Breast epithelium (tissue), 3 donors: ENCODE results near the gene PTBP3.

Experiments used
- CTCF ChIP-seq, 3 donors: fragments of 450-650 bp; IDR thresholded peaks; one replicate each; pipeline ENCODE4 v1.5.1; 2016 to 2017; ENCODE audit warnings: antibody characterized with exemption in 3 of 3, mild to moderate bottlenecking in 3 of 3, moderate library complexity in 3 of 3
- POLR2A ChIP-seq: fragments of 450-650 bp; IDR thresholded peaks from one replicate; pipeline ENCODE4 v1.6.1; 2016; ENCODE audit warnings: antibody characterized with exemption, mild to moderate bottlenecking, moderate library complexity
- POLR2AphosphoS5 ChIP-seq, 3 donors: sonication (generic); formaldehyde crosslinking; IDR thresholded peaks; one replicate each; pipeline ENCODE4 v1.6.1; 2017; ENCODE audit warnings: antibody characterized with exemption in 3 of 3

DNA sequence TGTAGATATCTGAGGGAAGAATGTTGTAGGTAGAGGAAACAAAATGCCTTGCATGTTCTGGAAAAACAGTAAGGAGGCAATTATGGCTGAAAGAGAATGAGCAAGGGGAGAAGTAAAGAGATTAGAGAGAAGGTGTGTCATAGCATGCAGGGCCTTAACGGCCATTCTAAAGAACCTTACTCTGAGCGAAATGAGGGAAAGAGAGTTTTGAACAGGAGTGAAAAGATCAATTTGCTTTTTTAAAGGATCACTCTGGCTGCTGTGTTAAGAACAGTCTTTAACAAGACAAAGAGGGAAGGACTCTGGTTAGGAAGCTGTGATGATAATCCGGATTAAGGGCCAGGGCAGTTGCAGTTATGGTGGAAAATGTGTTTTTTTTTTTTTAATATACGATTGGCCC lies 22.6 kb downstream of the PTBP3 start:
- TF ChIP-seq CTCF (IDR thresholded peaks at IDR 0.05) = no peak
- TF ChIP-seq POLR2A = no peak
- no peak for TF ChIP-seq POLR2AphosphoS5 (IDR thresholded peaks at IDR 0.05)
